Kidney glomerular epithelial cell (primary cell): Measurements from ENCODE around the gene CLNS1A.
A peak's percentile ranks its signal among the peaks of the same experiment; 100 is the strongest.
"Not testable (repeated sequence)": the region's sequence is repeated elsewhere in the genome, so short reads cannot be mapped to it uniquely, and the experiment has no call there.

Experiments
- DNase-seq: peaks from one replicate; lab custom pipeline; 2025; lab: John Stamatoyannopoulos, UW

CLNS1A gene

DNA sequence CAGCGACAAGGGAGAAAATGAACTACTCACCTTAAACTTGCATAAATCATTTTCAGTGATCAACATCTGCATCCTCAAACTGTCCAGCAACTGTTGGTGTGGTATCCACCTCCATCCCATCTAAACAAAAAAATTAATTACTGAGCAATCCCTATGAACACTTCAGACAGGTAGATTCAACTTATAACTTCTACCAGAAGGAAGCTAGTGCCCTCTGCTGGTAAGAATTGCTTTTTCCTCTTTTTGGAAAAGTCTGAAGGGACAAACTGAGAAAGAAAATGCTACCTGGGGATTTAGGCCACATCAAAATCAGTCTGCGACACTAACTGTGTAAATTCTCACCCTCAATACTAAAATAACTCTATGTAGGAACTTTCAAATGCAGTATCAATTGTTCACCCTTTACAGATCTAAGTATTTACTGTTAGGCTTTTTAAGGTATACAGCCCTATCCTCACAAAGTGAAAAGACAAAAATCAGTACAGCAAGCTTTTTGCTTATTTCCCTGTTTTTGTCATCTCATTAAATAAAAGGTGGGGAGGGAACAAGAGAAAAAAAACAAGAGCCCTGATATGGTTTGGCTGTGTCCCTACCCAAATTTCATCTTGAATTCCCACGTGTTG lies 17.9 kb downstream of the CLNS1A start:
- peak; percentile 41 for DNase-seq

GRCh38 chr11:77617892-77618291 lies 19.7 kb downstream of the CLNS1A start:
- DNase-seq: peak; percentile 31

DNA sequence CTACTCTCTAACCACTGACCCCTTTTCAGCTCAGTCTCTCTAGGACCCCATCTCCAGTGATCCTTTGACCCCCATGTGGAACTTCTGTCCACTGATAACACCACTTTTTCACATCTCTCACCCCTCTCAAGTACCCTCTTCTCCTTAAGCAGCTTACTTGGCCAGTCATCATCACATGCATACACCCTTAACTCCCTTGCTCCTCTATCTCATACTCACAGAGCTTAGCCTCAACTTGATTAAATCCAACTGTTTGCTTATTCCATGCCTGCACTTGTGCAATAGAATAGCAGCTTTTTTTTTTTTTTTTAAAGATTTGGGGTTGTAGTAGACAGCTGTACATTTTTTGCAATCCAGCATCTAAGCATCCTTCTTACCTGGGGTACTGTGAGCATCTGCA lies 25.7 kb downstream of the CLNS1A start:
- DNase-seq: no peak

DNA sequence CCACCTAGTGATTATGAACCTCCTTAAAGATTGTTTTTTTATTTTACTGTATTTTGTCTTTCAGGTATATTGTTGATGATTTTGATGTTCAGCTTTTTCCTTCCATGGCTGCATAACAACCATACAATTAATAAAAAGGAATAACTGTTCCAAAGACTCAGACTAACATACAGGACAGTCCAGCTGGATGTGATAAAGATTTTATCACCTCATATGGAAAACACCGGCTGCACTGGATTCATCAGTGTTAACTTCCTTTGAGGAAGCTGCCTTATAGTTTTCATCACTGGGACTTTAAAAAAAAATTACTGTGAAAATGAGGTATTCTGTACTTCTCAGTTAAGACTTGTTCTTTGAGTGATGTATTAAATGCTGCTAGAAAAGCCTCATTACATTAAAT lies 28.4 kb downstream of the CLNS1A start:
- no peak for DNase-seq

DNA sequence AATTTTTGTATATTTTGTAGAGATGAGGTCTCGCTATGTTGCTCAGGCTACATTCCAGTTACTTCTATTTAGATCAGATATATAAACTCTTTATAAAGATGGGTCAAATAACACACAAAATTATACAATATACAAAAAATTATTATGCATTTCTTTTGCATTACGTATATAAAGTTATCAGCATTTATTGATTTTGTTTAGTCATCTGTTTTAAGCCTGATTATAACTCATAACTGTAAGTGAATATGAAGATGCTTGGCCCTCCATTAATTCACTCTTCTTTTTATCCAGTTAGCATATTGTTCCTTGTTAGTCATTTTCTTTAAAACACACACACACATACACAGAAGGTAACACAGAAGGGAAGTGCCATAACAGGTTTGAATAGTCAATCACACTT lies 33.3 kb downstream of the CLNS1A start:
- DNase-seq: no peak

DNA sequence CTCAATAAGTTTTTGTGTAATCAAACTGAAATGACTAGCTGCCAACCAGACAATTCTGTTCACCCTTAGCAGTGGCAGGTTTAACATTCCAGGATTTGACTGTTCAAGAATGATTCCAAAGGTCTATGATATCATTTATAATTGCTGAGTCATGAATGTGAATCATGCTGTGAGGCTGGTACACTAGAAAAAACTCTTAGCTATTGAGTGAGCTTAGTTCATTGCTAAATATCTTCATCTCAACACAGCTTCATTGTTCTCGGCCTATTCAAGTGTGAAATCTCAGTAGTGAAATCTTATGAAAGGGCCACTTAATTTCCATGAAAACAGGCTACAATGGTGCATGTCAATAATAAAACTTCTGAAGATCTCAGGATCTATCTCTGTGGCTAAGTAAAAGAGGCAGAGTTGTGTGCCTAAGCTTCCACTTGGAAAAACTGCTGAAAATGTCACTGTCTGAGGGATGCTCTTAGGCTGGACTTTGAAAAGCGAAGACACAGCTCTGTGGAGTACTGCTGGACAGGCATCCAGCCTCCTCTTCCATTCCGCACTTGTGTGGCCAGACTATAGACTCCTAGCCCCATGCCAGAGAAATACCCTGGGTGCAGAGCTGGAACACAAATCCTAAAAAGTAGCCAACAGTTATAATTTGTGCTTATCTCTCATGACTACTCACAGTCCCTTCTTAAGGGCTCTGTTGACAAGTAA lies 35.1 kb downstream of the CLNS1A start:
- DNase-seq: peak; percentile 90

DNA sequence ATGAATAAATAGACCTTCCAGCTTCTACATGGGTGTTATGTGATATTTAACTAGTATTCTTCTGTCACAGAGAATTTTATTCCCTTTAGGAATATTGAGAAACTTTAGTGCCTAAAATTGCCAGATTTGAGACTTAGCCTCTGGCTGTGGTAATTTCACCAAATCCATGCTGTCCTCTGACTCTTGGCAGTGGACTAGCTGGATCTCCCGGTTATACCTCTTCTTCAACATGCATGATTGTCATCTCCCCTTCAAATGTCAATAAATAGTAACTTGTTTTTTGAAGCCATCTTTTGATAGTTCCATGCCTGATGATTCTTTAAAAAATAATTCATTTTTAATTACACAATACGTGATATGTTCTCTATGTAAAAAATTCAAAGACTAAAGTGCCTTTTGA lies 39.4 kb downstream of the CLNS1A start:
- DNase-seq: no peak

GRCh38 chr11:77596626-77597025 lies 41.0 kb downstream of the CLNS1A start:
- no peak for DNase-seq

DNA sequence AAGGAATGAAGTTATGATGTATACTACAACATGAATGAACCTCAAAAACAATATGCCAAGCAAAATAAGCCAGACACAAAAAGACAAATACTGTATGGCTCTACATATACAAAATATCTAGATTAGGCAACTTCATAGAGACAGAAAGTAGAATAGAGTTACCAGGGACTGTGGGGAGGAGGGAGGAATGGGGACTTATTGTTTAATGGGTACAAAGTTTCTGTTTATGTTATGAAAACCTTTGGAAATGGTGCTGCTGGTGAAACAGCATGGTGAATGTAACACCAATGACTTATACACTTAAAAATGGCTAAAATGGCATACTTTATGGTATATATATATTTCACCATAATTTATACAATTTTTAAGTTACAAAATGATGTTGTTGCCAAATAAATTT lies 43.7 kb downstream of the CLNS1A start:
- DNase-seq: no peak

DNA sequence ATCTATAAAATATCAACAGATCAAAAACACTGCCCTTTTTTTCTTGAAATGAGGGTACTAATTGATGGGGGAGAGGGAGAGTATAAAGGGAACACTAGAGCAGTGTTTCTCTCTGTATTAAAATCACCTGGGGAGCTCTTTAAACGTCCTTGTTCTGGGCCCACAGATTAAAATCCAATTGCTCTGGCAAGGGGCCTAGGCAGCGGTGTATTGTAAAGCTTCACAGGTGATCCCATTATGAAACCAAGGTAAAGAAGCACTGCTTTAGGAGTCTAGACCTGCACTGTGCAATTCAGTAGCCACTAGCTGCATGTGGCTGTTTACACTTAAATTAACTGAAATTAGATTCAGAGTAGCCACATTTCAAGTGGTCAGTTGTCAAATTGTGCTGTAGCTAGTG lies 44.9 kb downstream of the CLNS1A start:
- DNase-seq: no peak

- peak; percentile 38 for DNase-seq
Observed at GRCh38 chr11:77590194-77590782, 47.3 kb downstream of the CLNS1A start.

DNA sequence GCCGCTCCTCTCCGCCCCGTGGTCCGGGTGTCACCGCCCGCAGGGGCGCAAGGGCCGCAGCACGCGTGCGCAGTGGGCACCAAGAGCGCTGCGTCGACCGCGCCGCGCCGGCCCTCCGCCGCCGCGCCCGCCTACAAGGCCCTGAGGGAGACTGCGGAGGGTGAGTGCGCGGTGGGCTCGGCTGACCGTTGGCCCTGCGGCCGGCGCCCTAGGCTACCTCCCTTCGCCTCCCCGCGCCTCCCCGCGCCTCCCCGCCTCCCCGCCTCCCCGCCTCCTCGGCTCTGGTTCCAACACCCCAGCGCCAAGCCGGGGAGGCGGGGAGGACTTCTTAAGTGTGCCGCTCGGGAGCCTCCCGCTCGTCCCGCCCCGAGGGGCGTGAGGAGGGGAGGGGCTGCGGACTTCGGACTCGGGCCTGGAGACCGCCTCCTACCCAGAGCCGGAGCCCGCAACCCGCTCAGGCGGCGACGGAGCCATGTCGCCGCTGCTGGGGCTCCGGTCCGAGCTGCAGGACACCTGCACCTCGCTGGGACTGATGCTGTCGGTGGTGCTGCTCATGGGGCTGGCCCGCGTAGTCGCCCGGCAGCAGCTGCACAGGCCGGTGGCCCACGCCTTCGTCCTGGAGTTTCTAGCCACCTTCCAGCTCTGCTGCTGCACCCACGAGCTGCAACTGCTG lies 47.9 kb downstream of the CLNS1A start, which contains the start of gene AQP11:
AQP11 (plus strand) TSS at position 433 of the 673 bp plus-strand sequence; CDS start at position 473, 40 bp downstream.
- peak; percentile 83 for DNase-seq

DNA sequence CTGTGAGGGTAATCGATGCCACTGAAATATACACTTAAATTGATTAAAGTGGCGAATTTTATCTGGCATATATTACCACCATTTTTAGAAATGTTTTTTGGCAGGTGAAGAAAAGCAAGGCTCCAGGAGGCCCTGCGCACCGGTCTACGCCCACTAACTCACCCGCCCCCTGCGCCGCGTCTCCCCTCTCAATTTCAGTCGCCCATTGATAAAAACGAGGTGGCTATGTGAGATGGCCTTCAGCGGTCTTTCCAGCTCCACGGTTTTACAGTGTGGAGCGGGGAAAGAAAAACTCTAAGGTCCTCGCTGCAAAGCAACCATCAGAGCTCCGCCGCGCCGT lies 48.4 kb downstream of the CLNS1A start:
- no peak for DNase-seq

GRCh38 chr11:77580712-77581337 lies 56.8 kb downstream of the CLNS1A start:
- no peak for DNase-seq

DNA sequence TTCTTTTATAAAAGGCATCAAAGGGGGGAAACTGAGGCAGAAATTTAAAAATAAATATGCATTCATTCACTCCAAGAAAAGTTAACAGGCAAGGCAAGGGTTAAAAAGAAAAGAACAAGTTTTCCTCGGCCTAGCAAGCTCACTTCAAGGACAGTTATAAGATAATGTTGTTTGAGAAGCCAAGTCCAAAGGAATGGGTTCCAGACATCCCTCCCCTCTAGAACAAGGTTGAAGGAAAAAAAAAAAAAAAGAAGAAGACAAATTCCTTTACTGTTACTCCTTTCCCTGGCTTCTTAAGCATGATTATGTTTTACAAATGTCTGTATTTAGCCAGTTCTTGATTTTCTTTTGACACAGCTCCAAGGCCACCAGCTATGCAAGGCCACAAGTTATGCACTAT lies 62.2 kb downstream of the CLNS1A start:
- DNase-seq: not testable (repeated sequence)

DNA sequence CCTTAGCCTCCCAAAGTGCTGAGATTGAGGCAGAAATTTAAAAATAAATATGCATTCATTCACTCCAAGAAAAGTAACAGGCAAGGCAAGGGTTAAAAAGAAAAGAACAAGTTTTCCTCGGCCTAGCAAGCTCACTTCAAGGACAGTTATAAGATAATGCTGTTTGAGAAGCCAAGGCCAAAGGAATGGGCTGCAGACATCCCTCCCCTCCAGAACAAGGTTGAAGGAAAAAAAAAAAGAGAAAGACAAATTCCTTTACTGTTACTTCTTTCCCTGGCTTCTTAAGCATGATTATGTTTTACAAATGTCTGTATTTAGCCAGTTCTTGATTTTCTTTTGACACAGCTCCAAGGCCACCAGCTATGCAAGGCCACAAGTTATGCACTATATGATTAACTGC lies 66.7 kb downstream of the CLNS1A start:
- DNase-seq: not testable (repeated sequence)

DNA sequence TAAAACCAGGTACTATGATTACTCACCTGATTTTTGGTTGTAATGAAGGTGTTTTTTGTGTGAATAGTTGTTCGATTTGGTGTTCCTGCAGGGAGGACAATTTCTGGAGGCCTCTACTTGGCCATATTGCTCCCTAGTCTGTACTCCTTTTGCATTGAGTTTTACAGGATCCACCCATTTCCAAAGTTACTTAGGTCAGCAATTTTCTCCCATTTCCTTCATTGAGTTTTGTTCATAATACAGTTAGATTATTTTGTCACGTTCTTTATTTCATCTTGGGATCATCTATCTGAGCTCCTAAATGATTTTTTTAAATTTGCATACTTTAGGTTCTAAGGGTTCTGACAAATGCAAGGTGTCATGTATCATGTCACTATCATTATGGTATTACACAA lies 67.9 kb downstream of the CLNS1A start:
- DNase-seq: no peak

DNA sequence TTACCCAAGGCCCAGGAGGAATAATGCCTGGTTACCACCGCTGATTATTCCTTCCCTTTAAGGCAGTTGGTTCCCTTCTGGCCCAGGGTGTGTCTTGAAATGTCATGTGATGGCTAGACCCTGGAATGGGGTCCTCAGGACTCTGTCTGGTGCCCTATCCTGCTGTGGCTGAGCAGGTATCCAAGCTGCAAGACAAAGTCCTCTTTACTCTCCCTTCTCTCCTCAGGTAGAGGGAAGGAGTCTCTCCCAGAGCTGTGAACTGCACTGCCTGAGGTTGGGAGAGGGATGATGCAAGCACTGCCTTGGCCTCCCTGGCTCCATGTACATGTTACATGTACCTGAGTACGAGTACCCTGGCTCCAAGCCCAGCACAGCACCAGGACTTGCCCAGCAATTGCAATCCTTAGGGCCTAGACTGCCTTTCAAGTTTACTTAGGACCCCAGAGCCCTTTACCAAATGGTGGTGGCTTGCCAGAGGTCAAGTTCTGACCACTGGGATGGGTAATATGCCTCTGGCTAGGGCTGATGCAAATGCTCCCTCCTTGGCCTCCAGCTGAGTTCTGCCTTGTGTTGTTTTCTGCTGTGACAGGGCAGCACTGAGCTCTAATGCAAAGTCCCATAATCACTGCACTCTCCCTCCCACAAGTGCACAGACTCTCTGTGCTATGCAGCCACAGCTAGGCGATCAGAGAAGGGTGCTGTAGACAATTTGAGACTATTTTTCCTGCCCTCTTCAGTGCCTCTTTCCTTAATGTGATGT lies 68.5 kb downstream of the CLNS1A start:
- no peak for DNase-seq

DNA sequence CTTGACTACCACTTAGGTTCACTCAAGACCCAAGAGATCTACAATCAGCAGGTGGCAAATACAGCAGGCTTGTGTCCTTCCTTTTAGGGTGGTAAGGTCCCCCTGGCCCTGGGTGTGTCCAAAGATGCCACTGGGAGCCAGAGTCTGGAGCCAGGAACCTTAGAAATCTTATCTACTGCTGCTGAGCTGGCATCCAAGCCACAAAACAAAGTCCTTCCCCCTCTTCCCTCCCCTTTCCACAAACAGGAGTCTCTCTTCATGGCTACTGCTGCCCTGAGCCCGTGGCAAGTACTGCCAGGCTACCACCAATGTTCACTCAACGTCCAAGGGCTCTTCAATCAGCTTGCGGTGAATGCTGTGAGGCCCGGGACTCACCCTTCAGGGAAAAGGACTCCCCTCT lies 69.3 kb downstream of the CLNS1A start:
- DNase-seq: no peak
